Glutamatergic neuron (in vitro differentiated cells): ENCODE data around the gene LAMA5. TPM values are rescaled to one million over a fixed set of nuclear protein-coding genes. Genes with fewer than 3 reads are reported as not detected.

Source experiments
- DNase-seq: peaks from one replicate; pipeline ENCODE4 v3.0.0; 2022
- H3K27ac Mint-ChIP-seq: one replicate; pipeline ENCODE4 v1.8.0; 2020; ENCODE audit warnings: mild to moderate bottlenecking, mixed read lengths, inconsistent platforms; ENCODE audit not compliant: unreplicated experiment
- H3K27me3 Mint-ChIP-seq: one replicate; pipeline ENCODE4 v1.8.0; 2020; ENCODE audit warnings: mild to moderate bottlenecking, moderate library complexity, mixed read lengths, inconsistent platforms; ENCODE audit not compliant: unreplicated experiment
- H3K36me3 Mint-ChIP-seq: one replicate; pipeline ENCODE4 v1.8.0; 2020; ENCODE audit warnings: mild to moderate bottlenecking, mixed read lengths, inconsistent platforms; ENCODE audit not compliant: unreplicated experiment
- H3K4me1 Mint-ChIP-seq: one replicate; pipeline ENCODE4 v1.8.0; 2020; ENCODE audit warnings: mild to moderate bottlenecking, low read depth, mixed read lengths, inconsistent platforms; ENCODE audit not compliant: unreplicated experiment
- H3K4me3 Mint-ChIP-seq: one replicate; pipeline ENCODE4 v1.8.0; 2020; ENCODE audit warnings: mild to moderate bottlenecking, mixed read lengths, inconsistent platforms; ENCODE audit not compliant: unreplicated experiment
- H3K9me3 Mint-ChIP-seq: one replicate; pipeline ENCODE4 v1.8.0; 2020; ENCODE audit warnings: mild to moderate bottlenecking, moderate library complexity, mixed read lengths, inconsistent platforms; ENCODE audit not compliant: unreplicated experiment
- CTCF ChIP-seq: fragments of 200-600 bp; sonication (generic); IDR thresholded peaks from one replicate; pipeline ENCODE4 v1.5.0; 2021; ENCODE audit not compliant: partially characterized antibody, unreplicated experiment
- total RNA-seq: library from RNA; stranded (reverse); fragmentation: NEBNext Ultra II Directional; extraction: Animal tissue kit (Norgen Biotek cat#: 25700); gene quantifications from one replicate; pipeline ENCODE4 v1.2.1, GENCODE V29; 2021; ENCODE audit not compliant: unreplicated experiment

The LAMA5 gene
- total RNA-seq, 1 donor from 2014 or later: 724 TPM

- peaks cover 7% of the 10 kb centered on the region for H3K27me3 Mint-ChIP-seq
- no peak overlapping the region for H3K4me3 Mint-ChIP-seq
- no peak for TF ChIP-seq CTCF
- peaks cover 4% of the 10 kb centered on the region for H3K9me3 Mint-ChIP-seq
- no peak for DNase-seq
- H3K36me3 Mint-ChIP-seq: no peaks in the 10 kb centered on the region
- no peaks in the 10 kb centered on the region for H3K4me1 Mint-ChIP-seq
- H3K27ac Mint-ChIP-seq: no peak overlapping the region
Measured at GRCh38 chr20:62311832-62312661, 55.1 kb downstream of the LAMA5 start.

- Mint-ChIP-seq H3K27me3 (peaks cover 7% of the 10 kb centered on the region), H3K27ac (no peak overlapping the region), H3K4me1 (no peaks in the 10 kb centered on the region), H3K9me3 (peaks cover 2% of the 10 kb centered on the region), H3K4me3 (no peak overlapping the region), H3K36me3 (no peaks in the 10 kb centered on the region)
- TF ChIP-seq CTCF: no peak
- DNase-seq: no peak
Measured at GRCh38 chr20:62311150-62311549, 56.0 kb downstream of the LAMA5 start.

GRCh38 chr20:62310757-62311121, 56.4 kb downstream of the LAMA5 start:
- Mint-ChIP-seq H3K27ac (no peak overlapping the region), H3K36me3 (no peaks in the 10 kb centered on the region), H3K4me1 (no peaks in the 10 kb centered on the region), H3K27me3 (peaks cover 7% of the 10 kb centered on the region), H3K9me3 (peaks cover 2% of the 10 kb centered on the region), H3K4me3 (no peak overlapping the region)
- DNase-seq: no peak
- TF ChIP-seq CTCF: no peak

- no peak for TF ChIP-seq CTCF
- H3K36me3 Mint-ChIP-seq: no peaks in the 10 kb centered on the region
Measured at GRCh38 chr20:62309947-62310756, 57.0 kb downstream of the LAMA5 start.

More at GRCh38 chr20:62309947-62310756, 57.0 kb downstream of the LAMA5 start:
- Mint-ChIP-seq H3K27ac (no peak overlapping the region), H3K4me3 (no peak overlapping the region), H3K9me3 (peaks cover 3% of the 10 kb centered on the region), H3K4me1 (peaks cover 3% of the 10 kb centered on the region), H3K27me3 (peaks cover 5% of the 10 kb centered on the region)
- no peak for DNase-seq
